HG02623 (cell line): ENCODE data around the gene MAGI2.
"Not testable (repeated sequence)": the region's sequence is repeated elsewhere in the genome, so short reads cannot be mapped to it uniquely, and the experiment has no call there.

Source experiments
- ATAC-seq: cut with Tn5 transposase; IDR thresholded peaks from one replicate; pipeline ENCODE4 v1.9.1; 2021; ENCODE audit warnings: moderate library complexity; ENCODE audit not compliant: unreplicated experiment

Gene MAGI2

DNA sequence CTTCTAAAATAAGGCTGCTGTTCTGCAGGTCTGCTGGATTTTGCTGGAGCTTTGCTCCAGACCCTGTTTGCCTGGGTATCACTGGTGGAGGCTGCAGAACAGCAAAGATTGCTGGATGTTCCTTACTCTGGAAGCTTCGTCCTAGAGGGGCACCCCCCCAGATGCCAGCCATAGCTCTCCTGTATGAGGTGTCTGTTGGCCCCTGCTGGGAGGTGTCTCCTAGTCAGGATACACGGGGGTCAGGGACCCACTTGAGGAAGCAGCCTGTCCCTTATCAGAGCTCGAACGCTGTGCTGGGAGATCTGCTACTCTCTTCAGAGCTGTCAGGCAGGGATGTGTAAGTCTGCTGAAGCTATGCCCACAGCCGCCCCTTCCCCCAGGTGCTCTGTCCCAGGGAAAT is 382.3 kb downstream of the MAGI2 start:
- not testable (repeated sequence) for ATAC-seq

DNA sequence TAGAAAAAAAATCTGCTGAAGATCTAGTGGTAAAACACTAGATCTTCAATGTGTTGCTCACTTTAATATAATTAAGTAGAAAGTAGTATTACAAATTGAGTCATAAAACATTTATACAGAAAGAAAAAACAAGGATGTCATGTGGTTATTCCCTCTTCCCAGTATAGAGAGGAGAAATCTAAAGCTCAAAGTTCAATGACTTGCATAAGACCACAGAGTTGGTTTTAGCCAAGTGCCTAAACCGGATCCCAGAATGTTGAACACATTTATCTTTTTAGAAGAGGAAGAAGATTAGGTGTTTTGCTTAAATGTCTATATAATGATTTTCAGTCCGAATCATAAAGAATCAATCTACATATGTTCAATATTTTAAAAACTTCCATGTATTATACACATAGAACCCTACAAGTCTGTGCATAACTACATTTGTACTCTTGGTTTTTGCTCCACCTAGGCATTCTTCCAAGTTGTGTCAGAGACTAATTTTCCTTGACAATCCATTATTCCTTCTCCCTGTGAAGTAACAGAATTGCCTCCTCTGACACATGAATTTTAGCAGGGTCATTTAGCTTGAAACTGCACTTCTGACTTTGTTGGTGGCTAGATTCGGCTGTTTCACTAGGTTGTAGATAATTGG is 389.2 kb downstream of the MAGI2 start:
- no peak for ATAC-seq

DNA sequence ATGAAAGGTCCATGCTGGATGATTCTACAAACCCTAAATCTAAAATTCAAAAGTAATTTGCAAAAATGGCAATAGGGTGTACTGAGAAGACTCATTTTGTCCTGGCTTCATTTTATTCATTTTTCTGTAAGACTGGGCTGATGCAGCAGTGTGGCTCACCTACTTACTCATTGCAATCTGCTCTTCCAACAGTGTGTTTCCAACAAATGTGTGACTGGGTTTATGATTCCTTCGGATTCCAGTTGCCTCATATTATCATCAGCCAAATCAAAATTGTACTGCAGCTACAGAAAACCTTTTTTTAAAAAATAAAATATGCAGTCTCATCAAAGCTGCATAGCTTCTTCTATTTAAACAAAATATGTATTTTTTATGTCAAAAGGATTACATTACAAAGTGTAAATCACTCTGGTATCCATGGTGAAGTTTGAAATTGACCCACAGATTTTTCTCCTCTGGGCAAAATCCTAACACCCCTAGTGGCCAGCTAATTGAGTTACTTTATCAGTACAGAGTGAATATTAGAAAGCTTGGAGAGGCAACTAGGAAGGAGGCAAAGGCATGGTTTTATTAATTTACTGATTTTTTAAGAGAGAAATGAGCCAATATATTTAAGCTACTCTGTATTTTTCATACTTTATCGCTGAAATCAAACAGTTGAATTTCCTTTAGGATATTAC is 390.3 kb downstream of the MAGI2 start:
- no peak for ATAC-seq

DNA sequence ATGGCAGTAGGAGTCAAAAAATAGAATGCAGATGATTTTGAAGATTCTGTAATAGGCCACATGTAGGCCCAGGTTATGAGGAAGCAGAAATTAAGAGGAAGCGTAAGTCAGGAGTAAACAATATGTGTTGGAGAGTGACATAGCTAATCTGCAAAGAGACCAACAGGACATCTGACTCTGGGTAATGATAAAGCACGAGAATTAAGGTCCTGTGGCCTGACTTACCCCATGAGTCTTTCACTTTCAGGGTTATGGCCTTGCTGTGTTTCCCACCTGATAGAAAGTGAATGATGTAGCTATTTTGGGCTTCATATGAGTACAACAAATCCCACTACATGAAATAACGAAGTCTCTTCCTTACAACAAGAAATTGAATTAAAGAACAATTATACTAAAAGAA is 393.0 kb downstream of the MAGI2 start:
- ATAC-seq, result no peak

DNA sequence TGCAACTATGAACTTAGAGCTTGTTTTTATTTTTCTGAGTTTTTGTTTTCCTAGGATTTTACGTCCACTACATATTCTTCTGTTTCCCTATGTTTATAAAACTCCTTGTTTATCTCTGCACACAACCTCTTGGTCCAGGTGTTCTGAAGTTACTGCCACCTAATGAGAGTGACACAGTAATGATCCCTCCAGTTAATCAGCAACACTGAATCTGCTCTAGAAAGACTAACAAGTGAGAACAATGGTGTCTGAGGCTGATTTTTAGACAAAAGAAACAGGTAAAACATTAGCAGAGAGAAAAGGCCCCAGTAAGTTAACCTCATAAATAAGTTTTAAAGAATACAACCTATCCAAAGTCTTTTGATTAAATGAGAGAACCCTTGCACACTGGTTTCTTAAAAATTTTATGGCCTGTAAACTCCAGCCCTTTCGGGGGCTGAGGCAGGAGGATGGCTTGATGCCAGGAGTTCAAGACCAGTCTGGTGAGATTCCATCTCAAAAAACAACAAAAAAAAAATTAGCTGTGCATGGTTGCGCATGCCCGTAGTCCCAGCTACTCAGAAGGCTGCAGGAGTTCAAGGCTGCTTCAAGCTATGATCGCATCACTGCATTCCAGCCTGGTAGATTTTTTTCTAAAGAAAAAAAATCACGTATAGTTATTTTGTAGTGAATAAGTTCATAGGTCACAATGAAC is 397.6 kb downstream of the MAGI2 start:
- ATAC-seq, result no peak

DNA sequence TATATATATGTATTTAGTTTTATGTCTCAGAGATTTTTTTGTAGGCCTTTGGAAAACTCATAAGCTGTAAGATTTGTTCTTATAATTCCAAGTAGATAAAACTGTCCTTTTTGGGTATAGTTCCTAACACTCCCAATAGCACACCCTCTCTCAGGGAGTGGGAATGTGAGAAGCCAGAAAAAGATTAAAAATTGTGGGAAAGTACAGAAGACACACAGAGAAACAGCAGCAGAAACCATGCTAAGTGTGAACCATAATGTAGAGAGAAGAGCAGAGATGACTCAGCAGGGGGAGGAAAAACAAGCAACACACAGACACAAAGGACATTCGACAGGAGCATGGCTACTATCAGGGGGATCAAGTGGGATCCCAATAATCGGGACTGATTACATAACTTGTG is 401.6 kb downstream of the MAGI2 start:
- ATAC-seq, result no peak

DNA sequence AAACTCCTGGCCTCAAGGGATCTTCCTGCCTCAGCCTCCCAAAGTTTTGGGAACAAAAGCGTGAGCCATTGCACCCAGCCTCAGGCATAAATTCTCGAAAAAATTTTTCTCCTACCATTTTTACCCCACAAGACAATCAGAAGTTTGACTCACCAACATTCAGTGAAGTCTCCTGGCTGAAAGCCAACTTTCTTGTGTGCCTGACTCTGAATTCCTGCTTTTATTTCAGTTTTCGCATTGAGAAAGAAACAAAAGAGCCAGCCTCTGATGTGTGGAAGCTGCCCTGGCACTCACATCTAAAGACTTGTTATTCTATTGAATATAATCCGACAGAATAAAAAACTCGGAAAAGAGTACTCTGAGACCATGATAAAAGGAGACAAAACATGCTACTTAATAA is 402.9 kb downstream of the MAGI2 start:
- no peak for ATAC-seq

GRCh38 chr7:79046061-79046460 is 407.4 kb downstream of the MAGI2 start:
- ATAC-seq, result no peak

DNA sequence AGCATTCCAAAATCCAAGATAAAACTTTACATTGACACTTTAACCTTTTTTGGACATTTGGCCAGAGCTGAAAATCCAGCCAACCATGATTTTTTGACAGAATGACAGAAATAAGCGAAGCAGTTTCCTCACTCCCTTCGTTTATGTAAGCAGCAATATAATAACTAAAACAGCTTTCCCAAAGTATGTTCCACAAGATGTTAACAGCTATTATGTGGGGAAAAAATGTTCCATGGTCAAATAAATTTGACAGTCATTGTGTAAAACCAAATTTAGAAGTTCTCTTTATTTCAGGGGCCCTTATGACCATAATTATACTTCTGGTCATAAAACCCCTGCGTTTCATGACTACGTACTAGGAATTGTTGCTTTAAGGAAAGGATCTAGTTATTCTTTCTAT is 416.5 kb downstream of the MAGI2 start:
- no peak for ATAC-seq

GRCh38 chr7:79036356-79036755 is 417.1 kb downstream of the MAGI2 start:
- ATAC-seq, result no peak

DNA sequence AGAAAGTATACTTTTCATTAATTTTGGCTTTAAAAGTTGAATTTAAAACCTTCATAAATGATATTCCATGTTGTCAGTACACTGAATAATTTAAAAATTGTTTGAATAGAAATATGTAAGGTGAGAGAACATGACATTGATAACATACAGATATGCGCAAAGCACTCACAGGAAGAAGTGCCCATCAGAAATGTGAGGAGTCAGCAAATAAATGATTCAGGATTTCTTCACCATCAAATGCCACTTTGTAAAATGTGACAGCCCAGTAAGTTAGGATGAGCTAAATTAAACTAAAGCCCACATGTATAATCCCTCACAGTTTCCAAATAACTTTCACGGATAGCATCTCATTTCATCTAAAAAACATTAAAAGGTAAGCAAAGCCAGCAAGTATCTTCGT is 417.6 kb downstream of the MAGI2 start:
- no peak for ATAC-seq

DNA sequence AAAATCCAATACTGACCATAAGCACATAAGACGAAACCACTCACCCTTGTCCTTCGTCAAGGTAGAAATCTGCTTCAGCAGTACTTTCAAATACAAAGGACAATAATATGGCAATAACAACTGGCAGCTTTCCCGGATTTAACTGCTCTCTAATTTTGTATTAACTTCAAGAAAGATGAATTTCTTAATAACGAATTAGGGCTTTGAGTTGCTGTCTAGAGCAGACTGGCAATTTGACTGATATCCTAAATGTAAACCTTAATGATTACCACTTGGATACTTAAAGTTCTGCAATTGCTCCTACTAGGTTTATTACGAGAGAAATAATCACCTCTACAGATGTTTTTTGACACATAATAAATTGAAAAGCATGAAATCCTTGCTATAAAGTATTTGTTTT is 418.7 kb downstream of the MAGI2 start:
- ATAC-seq, result no peak

GRCh38 chr7:79019711-79020110 is 433.8 kb downstream of the MAGI2 start:
- ATAC-seq, result not testable (repeated sequence)

GRCh38 chr7:79011921-79012320 is 441.5 kb downstream of the MAGI2 start:
- ATAC-seq, result no peak

DNA sequence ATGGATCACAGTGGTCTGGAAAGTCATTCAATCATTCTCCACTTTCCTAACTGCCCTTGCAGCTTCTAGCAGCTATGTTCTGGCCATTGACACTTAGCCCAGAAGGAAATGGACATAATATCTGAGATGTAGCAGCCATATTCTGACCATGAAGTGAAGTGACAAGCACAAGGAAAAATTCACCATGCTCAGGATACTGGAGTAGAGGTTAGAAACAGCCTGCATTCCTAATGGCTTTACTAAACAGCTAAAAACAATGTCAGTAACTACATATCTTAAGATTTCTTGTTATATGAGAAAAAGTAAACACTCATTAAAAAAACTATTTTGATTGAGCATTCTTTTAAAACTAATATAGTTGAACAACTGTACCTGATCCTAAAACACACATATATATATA is 443.8 kb downstream of the MAGI2 start:
- no peak for ATAC-seq

DNA sequence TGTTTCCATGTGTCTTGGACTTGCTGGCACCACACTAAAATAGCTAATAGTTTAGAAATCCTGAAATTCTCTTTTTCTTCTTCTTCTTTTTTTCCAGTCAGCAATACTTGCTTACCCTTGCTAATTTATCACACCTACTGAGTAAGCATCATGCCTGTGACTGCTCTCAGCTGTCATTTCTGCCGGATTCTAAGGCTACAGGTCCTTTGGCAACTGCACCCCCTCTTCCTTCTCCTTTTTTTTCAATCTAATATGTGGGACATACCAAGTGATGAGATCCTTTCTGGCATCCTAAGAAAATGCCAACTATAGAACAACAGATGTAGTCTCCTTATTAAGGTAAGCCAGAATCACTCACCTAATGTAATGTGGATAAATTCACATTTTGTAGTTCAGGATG is 444.7 kb downstream of the MAGI2 start:
- no peak for ATAC-seq

- ATAC-seq, result no peak
Observed at GRCh38 chr7:78996013-78996412, 457.5 kb downstream of the MAGI2 start.

DNA sequence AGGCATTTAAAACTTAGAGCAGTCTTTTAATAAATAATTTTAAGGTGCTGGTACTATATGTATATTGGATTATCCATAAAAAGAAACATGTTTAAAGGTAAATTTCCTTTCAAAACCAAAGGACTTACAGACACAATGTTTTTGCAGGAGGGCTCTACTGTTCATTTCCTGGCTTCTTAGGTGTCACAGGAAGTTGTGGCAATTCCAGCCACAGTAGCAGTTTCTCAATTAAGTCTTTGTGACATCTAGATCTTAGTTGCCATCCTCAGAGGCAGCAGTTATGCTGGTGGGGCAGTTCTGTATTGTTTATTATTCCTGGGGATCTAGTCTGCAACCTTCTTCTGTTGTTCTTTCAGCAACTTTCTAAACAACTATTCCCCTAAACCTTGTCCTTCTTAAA is 460.1 kb downstream of the MAGI2 start:
- ATAC-seq, result no peak

DNA sequence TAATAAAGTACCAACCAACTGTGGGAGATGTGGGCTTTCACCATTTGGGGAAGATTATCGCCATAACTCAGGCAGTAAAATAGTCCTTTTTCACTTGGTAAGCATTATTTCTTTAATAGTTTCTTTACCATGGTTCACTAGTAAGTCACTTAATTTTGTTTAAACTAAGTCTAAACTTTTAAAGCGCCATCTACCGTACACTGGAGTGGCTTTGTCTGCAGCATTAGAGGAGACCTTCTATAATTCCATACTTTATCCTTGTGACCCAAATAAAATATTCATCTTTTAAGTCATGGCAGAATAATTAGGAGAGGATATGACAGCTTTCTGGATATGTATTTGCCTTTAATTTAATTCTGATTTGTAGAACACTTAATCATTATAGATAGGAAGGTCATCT is 468.0 kb downstream of the MAGI2 start:
- ATAC-seq, result no peak

DNA sequence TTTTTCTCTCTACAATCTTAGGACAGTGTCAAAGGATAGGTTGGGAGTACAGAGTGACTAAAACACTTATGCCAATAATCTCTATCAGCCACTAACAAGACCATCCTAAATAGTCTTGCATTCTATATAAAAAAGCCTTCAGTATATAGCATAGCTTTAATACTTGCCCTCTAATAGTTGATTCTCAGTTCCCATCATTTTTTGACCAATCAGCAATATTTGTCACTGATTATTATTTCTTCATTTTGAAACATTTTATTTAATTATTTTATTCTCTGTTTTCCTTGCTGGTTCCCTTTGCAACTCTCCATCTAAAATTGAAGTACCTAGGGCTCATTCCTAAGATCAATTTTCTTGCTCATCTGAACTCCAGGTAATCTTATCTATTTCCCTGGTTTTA is 470.0 kb downstream of the MAGI2 start:
- ATAC-seq, result no peak

- no peak for ATAC-seq
Observed at GRCh38 chr7:78970440-78970916, 483.0 kb downstream of the MAGI2 start.

DNA sequence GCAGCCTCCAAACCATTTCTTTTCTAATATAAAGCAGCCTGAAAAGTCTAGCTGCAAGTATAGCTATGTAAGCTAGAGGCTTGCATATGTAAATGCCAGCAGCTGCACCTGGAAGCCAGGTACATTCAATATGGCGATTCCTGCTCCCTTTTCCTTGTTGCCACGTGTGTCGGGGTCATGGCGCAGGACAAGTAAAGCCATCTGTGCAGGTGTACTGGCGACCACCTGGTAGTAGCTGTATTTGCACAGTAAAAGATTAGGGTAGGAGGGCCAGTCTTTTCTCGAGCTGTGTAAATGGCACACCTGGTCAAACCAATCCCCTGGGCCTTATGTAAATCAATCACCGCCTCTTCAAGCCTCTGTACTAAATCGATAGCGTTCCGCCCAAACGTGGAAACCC is 484.5 kb downstream of the MAGI2 start:
- ATAC-seq, result no peak
